Stimulated activated CD4-positive, alpha-beta T cell treated with anti-CD3 and anti-CD28 coated beads, Interleukin-1b, Interleukin-23, amount 100 ng/mL, for 48 hours (primary cell): ENCODE results near the gene ATP5PO.
A peak's percentile ranks its signal among the peaks of the same experiment; 100 is the strongest.

Experiments
- DNase-seq: peaks from one replicate; pipeline ENCODE4 v3.0.0-alpha.2; 2020

Gene ATP5PO

GRCh38 chr21:33915368-33916199, at the start of gene ATP5PO:
Gene ATP5PO, minus strand, starts transcription at chr21:33915804. Its CDS starts 41 bp downstream, at chr21:33915763.
- DNase-seq: peak; percentile 98

- DNase-seq: no peak
Measured at GRCh38 chr21:33964706-33965325, 49.2 kb upstream of the ATP5PO start.

- no peak for DNase-seq
Measured at GRCh38 chr21:33963848-33964555, 48.4 kb upstream of the ATP5PO start.

- DNase-seq: no peak
Measured at GRCh38 chr21:33962290-33962689, 46.7 kb upstream of the ATP5PO start.

- no peak for DNase-seq
Measured at GRCh38 chr21:33961061-33961460, 45.5 kb upstream of the ATP5PO start.

DNA sequence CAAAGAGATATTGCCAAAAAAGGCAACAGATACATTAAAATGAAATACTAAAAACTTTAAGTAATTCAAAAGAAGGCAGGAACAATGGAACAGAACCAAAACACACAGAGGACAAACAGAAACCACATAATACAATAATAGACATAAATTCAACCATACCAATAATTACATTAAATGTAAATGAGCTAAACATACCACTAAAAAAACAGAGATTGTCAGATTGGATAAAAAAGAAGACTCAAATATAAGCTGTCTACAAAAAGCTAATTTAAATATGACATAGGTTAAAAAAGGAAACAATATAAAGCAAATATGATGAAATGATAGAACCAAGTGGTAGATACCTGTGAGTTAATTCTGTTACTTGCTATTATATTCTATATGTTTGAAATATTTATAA, 44.1 kb upstream of the ATP5PO start:
- DNase-seq: no peak

- DNase-seq: no peak
Measured at GRCh38 chr21:33954395-33954794, 38.8 kb upstream of the ATP5PO start.

DNA sequence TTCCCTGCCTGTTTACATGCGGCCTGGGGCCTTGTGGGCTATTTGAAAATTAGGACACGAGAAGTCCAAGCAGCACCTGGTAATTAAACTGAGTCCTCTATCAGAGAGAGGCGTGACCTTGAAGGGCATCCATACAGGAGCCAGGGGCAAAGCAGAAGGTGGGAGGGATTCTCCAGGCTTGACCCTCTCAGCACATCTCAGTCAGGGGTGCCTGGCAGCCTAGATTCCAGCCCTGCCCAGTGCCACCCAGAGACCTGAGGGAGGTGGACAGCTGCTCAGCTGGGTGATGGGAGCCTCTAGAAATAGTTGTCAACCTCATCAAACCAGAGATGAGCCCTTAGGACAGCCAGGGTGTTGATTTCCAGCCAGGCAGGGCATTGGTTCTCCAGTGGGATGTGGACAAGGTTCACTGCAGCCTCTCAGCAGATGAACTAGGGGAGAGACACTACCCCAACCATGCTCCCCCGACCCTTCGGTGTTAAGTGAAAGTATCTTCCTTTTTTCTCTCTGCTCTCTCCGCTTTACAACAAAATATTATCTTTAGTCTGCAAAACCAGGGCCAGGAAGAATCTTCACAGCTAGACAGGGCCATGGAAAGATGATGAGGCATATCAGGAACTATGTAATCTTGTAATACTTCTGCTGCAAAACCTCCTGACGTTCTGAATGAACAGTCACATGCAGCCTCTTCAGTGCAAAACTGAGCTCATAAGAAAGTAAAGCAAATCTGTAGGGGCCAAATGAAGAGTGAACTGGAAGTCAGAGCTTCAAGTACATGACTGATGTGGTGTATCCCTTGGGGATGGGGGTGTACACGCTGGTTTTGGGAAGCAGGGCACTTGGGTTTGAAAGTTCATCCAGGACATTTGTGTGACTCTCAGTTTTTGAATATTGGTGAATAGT, 35.9 kb upstream of the ATP5PO start:
- DNase-seq: peak; percentile 11

- DNase-seq: peak; percentile 12
Measured at GRCh38 chr21:33950431-33951079, 35.0 kb upstream of the ATP5PO start.

DNA sequence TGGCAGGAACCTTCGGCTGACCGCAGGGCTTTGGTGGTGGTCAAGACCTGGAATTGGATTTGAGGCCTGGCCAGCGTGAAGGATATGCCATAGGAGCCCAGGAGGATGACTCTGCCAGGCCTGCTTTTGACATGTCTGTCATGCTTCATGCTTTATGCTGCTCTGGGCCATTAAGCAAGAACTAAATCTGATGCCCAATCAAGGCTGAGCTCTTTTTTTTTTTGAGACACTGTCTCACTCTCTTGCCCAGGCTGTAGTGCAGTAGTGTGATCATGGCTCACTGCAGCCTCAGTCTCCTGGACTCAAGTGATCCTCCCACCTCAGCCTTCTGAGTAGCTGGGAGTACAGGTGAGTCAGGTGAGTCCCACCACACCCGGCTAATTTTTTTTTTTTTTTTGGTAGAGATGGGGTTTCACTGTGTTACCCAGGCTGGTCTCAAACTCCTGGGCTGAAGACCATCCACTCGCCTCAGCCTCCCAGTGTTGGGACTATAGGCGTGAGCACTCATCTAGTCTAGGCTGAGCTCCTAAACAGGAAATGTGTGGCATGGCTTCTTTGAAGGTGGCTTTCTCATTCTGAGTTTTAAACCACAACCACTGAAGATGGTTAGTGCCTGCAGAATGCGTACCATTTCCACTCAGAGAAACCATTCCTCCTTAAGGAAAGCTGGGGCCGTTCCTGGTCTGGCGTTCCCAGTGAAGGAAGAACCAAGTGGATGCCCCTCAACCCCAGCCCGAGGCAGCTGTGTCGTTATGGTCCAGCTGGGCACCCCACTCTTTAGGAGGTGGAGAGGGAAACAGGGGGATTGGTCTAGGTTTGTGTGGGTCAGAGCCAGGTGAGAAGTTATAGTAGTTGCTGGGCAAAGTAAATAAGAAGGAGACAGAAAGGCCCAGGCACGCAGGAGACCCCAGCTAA, 34.2 kb upstream of the ATP5PO start:
- peak; percentile 73 for DNase-seq

- DNase-seq: no peak
Measured at GRCh38 chr21:33948951-33949444, 33.4 kb upstream of the ATP5PO start.

GRCh38 chr21:33948096-33948950, 32.7 kb upstream of the ATP5PO start:
- DNase-seq: peak; percentile 86

GRCh38 chr21:33947451-33948095, 32.0 kb upstream of the ATP5PO start:
- peak; percentile 91 for DNase-seq

GRCh38 chr21:33945652-33946270, 30.2 kb upstream of the ATP5PO start:
- no peak for DNase-seq

- no peak for DNase-seq
Measured at GRCh38 chr21:33944185-33944763, 28.7 kb upstream of the ATP5PO start.

GRCh38 chr21:33943293-33943692, 27.7 kb upstream of the ATP5PO start:
- DNase-seq: peak; percentile 14

DNA sequence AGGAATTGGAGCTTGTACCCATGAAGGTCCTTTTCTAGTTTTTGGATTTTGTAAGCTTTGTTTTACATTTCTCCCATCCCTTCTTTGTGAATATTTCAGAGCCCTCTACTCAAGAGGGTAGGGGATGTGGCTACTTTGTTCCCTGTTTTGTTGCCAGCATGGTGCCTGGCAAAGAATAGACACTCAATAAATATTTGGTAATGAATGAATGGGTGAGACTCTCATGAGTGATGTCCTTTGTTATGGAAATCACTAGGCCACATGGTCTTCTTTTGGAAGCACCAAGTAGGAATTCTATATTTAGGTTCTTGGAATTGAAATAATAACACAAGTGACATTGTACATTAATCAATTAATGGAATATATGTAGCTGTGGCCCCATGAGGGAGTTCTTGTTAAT, 26.8 kb upstream of the ATP5PO start:
- no peak for DNase-seq

- DNase-seq: no peak
Measured at GRCh38 chr21:33940881-33941245, 25.3 kb upstream of the ATP5PO start.
